MM.1S (cell line): ENCODE measurements around the gene GLUD1.
"Not testable (repeated sequence)": the region's sequence is repeated elsewhere in the genome, so short reads cannot be mapped to it uniquely, and the experiment has no call there.

Experiments
- EZH2phosphoT487 ChIP-seq: fragments of 300-600 bp; sonication (generic); IDR thresholded peaks from 2 replicates; pipeline ENCODE4 v1.6.1; 2018; ENCODE audit warnings: antibody characterized with exemption, low read length
- TF ChIP-seq, protein P1 (sequence below): fragments of 300-600 bp; sonication (generic); IDR thresholded peaks from 2 replicates; pipeline ENCODE4 v1.5.1; 2016; ENCODE audit warnings: antibody characterized with exemption, low read length, mixed read lengths

DNA sequence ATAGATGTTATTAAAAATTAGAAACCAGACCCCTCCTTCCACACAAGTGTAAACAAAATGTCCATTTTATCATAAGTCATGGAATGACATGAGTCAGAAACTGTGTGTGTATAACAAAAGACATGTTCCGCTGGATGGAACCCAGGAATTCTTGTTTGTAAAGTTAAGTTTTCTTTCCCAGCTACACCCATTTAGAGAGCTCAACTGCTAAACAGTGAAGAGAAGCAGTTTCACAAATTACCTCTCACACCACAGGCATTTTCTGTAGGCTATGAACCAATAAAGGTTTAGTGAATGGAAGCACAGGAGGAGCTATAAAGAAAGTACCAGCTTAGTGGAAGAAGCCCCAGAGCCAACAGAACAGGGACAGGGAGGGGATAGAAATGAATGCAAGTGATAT, 12.4 kb downstream of the GLUD1 start:
- TF ChIP-seq, protein P1, sequence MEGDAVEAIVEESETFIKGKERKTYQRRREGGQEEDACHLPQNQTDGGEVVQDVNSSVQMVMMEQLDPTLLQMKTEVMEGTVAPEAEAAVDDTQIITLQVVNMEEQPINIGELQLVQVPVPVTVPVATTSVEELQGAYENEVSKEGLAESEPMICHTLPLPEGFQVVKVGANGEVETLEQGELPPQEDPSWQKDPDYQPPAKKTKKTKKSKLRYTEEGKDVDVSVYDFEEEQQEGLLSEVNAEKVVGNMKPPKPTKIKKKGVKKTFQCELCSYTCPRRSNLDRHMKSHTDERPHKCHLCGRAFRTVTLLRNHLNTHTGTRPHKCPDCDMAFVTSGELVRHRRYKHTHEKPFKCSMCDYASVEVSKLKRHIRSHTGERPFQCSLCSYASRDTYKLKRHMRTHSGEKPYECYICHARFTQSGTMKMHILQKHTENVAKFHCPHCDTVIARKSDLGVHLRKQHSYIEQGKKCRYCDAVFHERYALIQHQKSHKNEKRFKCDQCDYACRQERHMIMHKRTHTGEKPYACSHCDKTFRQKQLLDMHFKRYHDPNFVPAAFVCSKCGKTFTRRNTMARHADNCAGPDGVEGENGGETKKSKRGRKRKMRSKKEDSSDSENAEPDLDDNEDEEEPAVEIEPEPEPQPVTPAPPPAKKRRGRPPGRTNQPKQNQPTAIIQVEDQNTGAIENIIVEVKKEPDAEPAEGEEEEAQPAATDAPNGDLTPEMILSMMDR, result not testable (repeated sequence)
- TF ChIP-seq EZH2phosphoT487, result not testable (repeated sequence)
